Erythroblast (primary cell): ENCODE measurements around the gene GIGYF2.

ENCODE experiments used
- GATA1 ChIP-seq: IDR thresholded peaks from 2 replicates; pipeline ENCODE4 v1.6.1; 2011; ENCODE audit warnings: low read depth, mild to moderate bottlenecking, control low read depth, low read length, moderate library complexity
- POLR2A ChIP-seq: IDR thresholded peaks from 2 replicates; pipeline ENCODE4 v1.6.1; 2011; ENCODE audit warnings: mild to moderate bottlenecking, low read length

GRCh38 chr2:232789082-232789481 is 92.0 kb downstream of the GIGYF2 start:
- no peak for TF ChIP-seq POLR2A
- TF ChIP-seq GATA1, result no peak
